Spleen (tissue), 11 donors: ENCODE results near the gene SERPINE1. TPM values are rescaled to one million over a fixed set of nuclear protein-coding genes. Genes with fewer than 3 reads are reported as not detected.

Experiments
- DNase-seq: peaks from one replicate; pipeline ENCODE4 v3.0.0-alpha.2; 2020
- H3K27ac ChIP-seq, 8 donors: fragments of 200-600 bp; sonication (generic) in 7 of 8; 1 replicate in 4 of 8; 2 replicates in 4 of 8; pipeline versions ENCODE4 v1.5.0 to v1.8.0; 2016 to 2021; ENCODE audit warnings: inconsistent platforms in 4 of 8, mild to moderate bottlenecking in 4 of 8, moderate library complexity in 1 of 8
- H3K27me3 ChIP-seq, 7 donors: fragments of 200-600 bp; sonication (generic) in 6 of 7; replicated peaks in 1 of 7; 1 replicate in 4 of 7; 2 replicates in 3 of 7; pipeline versions ENCODE4 v1.5.0 to v1.8.0; 2016 to 2021; ENCODE audit warnings: inconsistent platforms in 3 of 7, mild to moderate bottlenecking in 1 of 7
- H3K36me3 ChIP-seq, 6 donors: fragments of 200-600 bp; sonication (generic) in 5 of 6; 1 replicate in 4 of 6; 2 replicates in 2 of 6; pipeline versions ENCODE4 v1.5.0 to v1.8.0; 2016 to 2021; ENCODE audit warnings: inconsistent platforms in 2 of 6
- H3K4me1 ChIP-seq, 6 donors: fragments of 200-600 bp; sonication (generic) in 5 of 6; 1 replicate in 3 of 6; 2 replicates in 3 of 6; pipeline versions ENCODE4 v1.5.0 to v1.8.0; 2016 to 2021; ENCODE audit warnings: inconsistent platforms in 3 of 6
- H3K4me3 ChIP-seq, 8 donors: fragments of 200-600 bp; sonication (generic) in 7 of 8; 1 replicate in 4 of 8; 2 replicates in 4 of 8; pipeline versions ENCODE4 v1.5.0 to v1.8.0; 2016 to 2021; ENCODE audit warnings: inconsistent platforms in 4 of 8, mild to moderate bottlenecking in 4 of 8, moderate library complexity in 2 of 8
- H3K9me3 ChIP-seq, 8 donors: fragments of 200-600 bp; sonication (generic) in 7 of 8; 1 replicate in 4 of 8; 2 replicates in 4 of 8; pipeline versions ENCODE4 v1.5.0 to v1.8.0; 2016 to 2021; ENCODE audit warnings: inconsistent platforms in 4 of 8
- POLR2A ChIP-seq, 3 donors: fragments of 450-650 bp; IDR thresholded peaks; one replicate each; pipeline ENCODE4 v1.5.1; 2017; ENCODE audit warnings: antibody characterized with exemption in 3 of 3, mild to moderate bottlenecking in 1 of 3
- POLR2AphosphoS5 ChIP-seq, 3 donors: sonication (generic); formaldehyde crosslinking; IDR thresholded peaks; one replicate each; pipeline ENCODE4 v1.5.1; 2017; ENCODE audit warnings: antibody characterized with exemption in 3 of 3
- whole genome bisulfite sequencing, 5 donors: extraction: QIAGEN DNeasy Blood & Tissue Kit in 3 of 5; methylation state at CpG; one replicate each; pipeline versions ENCODE4 v1.1.5 to v1.1.7; 2013 to 2018; 5-methylcytosine and 5-hydroxymethylcytosine counted together
- intact Hi-C: fragments of 100-400 bp; cut with DNase I; formaldehyde crosslinking; loops from one replicate; pipeline ENCODE4 v1.15.0; 2023; ENCODE audit warnings: low total_unique reads
- microRNA-seq, 3 donors: library from miRNA; unstranded; fragments of <30 nt; microRNA quantifications; one replicate each; pipeline versions ENCODE4 to v1.1.0, GENCODE V29; 2019 to 2020
- polyA plus RNA-seq, 3 donors: library from polyadenylated mRNA; stranded (reverse); fragments of 200-250 nt; gene quantifications; one replicate each; pipeline ENCODE4 v1.2.1, GENCODE V29; 2013
- small RNA-seq, 4 donors: library from RNA; depleted of rRNA; stranded (forward); fragments of <200 nt; gene quantifications; one replicate each; pipeline ENCODE3, GENCODE V24; 2016
- total RNA-seq, 7 donors: library from RNA; depleted of rRNA in 3 of 7; stranded (reverse); fragments of >200 nt in 3 of 7; fragmentation: NEBNext Ultra II Directional in 4 of 7; extraction: Animal tissue kit (Norgen Biotek cat#: 25700) in 4 of 7; gene quantifications; one replicate each; pipeline versions ENCODE4 v1.1.0 to v1.2.1, GENCODE V29; 2016 to 2021
- TF ChIP-seq, protein P1 (sequence below), 11 experiments: fragments of 200-600 bp in 7 of 11; fragments of 450-650 bp in 4 of 11; sonication (generic) in 4 of 11; IDR thresholded peaks in 8 of 11; conservative IDR thresholded peaks in 3 of 11; 1 replicate in 7 of 11; 2 replicates in 4 of 11; pipeline versions ENCODE4 v1.4.0 to v1.8.0; 2016 to 2021; ENCODE audit warnings: antibody characterized with exemption in 11 of 11, inconsistent platforms in 4 of 11, mild to moderate bottlenecking in 1 of 11
- donor health status: healthy with polysubstance abuse.
- donor health status: DM: no; HTN: no; CAD: no; lungs with moderate emphysema.
- donor health status: DM: no; HTN: no; CAD: no.
- donor health status: Bipolar disorder and iron deficiency.
- donor health status: healthy.
- donor health status: DM: no; HTN: no; CAD: no.
- donor health status: DM: yes; HTN: yes; CAD: no.

The SERPINE1 gene
- total and polyA plus RNA-seq, 10 donors: 2.2 to 46.4 (median 4.7) TPM

DNA sequence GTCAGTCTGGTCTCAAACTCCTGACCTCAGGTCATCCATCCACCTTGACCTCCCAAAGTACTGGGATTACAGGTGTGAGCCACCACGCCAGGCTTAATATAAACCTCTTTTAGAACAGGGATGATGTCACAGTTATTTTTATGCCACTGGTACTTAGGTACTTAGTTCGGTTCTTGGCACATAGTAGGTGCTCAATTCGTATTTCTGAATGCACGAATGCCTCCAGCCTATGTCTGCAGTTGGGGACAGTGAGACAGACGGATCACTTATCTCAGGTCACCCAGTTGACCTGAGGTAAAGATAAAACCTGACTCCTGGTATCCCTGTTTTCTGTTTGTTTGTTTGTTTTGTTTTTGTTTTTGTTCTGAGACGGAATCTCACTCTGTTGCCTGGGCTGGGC is 59.3 kb downstream of the SERPINE1 start:
- Histone ChIP-seq H3K4me1 (no peaks in the 10 kb centered on the region), H3K4me3 (no peak overlapping the region), H3K27ac (no peak overlapping the region), H3K9me3 (no peaks in the 10 kb centered on the region), H3K27me3 (peaks cover 0 to 58% (median 10%) of the 10 kb centered on the region in 7 donors), H3K36me3 (no peaks in the 10 kb centered on the region)
- intact Hi-C loops: no loop called here
- no peak for DNase-seq
- TF ChIP-seq, protein P1, sequence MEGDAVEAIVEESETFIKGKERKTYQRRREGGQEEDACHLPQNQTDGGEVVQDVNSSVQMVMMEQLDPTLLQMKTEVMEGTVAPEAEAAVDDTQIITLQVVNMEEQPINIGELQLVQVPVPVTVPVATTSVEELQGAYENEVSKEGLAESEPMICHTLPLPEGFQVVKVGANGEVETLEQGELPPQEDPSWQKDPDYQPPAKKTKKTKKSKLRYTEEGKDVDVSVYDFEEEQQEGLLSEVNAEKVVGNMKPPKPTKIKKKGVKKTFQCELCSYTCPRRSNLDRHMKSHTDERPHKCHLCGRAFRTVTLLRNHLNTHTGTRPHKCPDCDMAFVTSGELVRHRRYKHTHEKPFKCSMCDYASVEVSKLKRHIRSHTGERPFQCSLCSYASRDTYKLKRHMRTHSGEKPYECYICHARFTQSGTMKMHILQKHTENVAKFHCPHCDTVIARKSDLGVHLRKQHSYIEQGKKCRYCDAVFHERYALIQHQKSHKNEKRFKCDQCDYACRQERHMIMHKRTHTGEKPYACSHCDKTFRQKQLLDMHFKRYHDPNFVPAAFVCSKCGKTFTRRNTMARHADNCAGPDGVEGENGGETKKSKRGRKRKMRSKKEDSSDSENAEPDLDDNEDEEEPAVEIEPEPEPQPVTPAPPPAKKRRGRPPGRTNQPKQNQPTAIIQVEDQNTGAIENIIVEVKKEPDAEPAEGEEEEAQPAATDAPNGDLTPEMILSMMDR (IDR thresholded peaks at IDR 0.05 in 8 of 11, conservative IDR thresholded peaks at IDR 0.05 in 3 of 11): no peak
- TF ChIP-seq POLR2A (IDR thresholded peaks at IDR 0.05) (no peak), POLR2AphosphoS5 (IDR thresholded peaks at IDR 0.05) (no peak)
- WGBS, 5 donors: 70 to 83% (median 72%) methylated on average over 6 of the region's 6 CpGs

DNA sequence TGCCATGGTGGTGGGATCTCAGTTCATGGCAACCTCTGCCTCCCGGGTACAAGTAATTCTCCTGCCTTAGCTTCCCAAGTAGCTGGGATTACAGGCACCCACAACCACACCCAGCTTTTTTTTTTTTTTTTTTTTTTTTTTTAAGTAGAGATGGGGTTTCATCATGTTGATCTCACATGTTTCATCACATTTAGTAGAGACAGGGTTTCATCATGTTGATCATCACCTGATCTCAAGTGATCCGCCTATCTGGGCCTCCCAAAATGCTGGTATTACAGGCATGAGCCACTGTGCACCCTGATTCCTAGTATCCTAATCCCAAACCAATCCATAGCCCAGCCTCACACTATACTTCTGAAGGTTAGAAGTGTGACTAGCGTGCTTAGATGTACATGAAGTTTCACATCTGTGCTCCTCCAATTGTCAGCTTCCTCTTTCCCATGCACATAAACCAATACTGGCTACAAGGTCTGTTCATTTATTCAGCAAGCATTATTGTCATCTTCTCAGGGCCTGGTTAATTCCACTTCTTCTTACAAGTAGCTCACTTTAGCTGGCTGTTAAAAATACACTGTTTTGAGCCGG is 60.0 kb downstream of the SERPINE1 start:
- Histone ChIP-seq H3K27me3 (peaks cover 0 to 50% (median 4%) of the 10 kb centered on the region in 7 donors), H3K9me3 (no peaks in the 10 kb centered on the region), H3K36me3 (no peaks in the 10 kb centered on the region), H3K27ac (no peak overlapping the region), H3K4me1 (no peaks in the 10 kb centered on the region), H3K4me3 (no peak overlapping the region)
- 66 to 79% (median 72%) methylated on average over 4 of the region's 4 CpGs for WGBS, 5 donors
- DNase-seq: no peak
- TF ChIP-seq, protein P1 (IDR thresholded peaks at IDR 0.05 in 8 of 11, conservative IDR thresholded peaks at IDR 0.05 in 3 of 11): no peak
- TF ChIP-seq POLR2A (IDR thresholded peaks at IDR 0.05) (no peak), POLR2AphosphoS5 (IDR thresholded peaks at IDR 0.05) (no peak)
- intact Hi-C loops: no loop called here

Small RNA genes within 50 kb of the gene (microRNA-seq; reads per million reads assigned to microRNA genes)
- gene MIR4653: 0 to 0.28 (median 0) reads per million in 3 donors

Small RNA genes within 50 kb of the gene (small RNA-seq; reads per million reads assigned to genes)
- gene MIR4653: 0 reads per million in 4 donors

Other genes starting within 250 kb of the SERPINE1 start
- 1 to 10 TPM; 1.3 to 5.6 (median 2.8) TPM for gene UFSP1, start 237.4 kb upstream of the SERPINE1 start, total RNA-seq
- 1 to 10 TPM; 4.2 to 6.9 (median 5.1) TPM for gene UFSP1, start 237.4 kb upstream of the SERPINE1 start, polyA plus RNA-seq
- 10 to 100 TPM in 1 of 7 donors, 1 to 10 TPM in 6; 2.1 to 10.8 (median 4.4) TPM for gene ACHE, start 231.2 kb upstream of the SERPINE1 start, total RNA-seq
- gene ACHE, start 231.2 kb upstream of the SERPINE1 start, polyA plus RNA-seq: 1 to 10 TPM; 2.0 to 3.7 (median 3.1) TPM
- gene MUC3A, start 177.6 kb upstream of the SERPINE1 start, total RNA-seq: under 1 TPM; 0.07 to 0.73 (median 0.30) TPM
- gene MUC3A, start 177.6 kb upstream of the SERPINE1 start, polyA plus RNA-seq: under 1 TPM; 0.17 to 0.29 (median 0.27) TPM
- under 1 TPM in 5 of 7 donors, not detected in 2; 0.07 to 0.89 (median 0.57) TPM for gene MUC12, start 157.5 kb upstream of the SERPINE1 start, total RNA-seq
- 1 to 10 TPM in 2 of 3 donors, under 1 TPM in 1; 0.90 to 1.7 (median 1.3) TPM for gene MUC12, start 157.5 kb upstream of the SERPINE1 start, polyA plus RNA-seq
- gene MUC17, start 107.0 kb upstream of the SERPINE1 start, total RNA-seq: not detected
- gene MUC17, start 107.0 kb upstream of the SERPINE1 start, polyA plus RNA-seq: not detected
- gene TRIM56, start 41.6 kb upstream of the SERPINE1 start, total RNA-seq: 10 to 100 TPM; 34.9 to 82.2 (median 52.2) TPM
- gene TRIM56, start 41.6 kb upstream of the SERPINE1 start, polyA plus RNA-seq: 10 to 100 TPM in 1 of 3 donors, 1 to 10 TPM in 2; 5.0 to 16.0 (median 6.3) TPM
- gene AP1S1, start 27.4 kb downstream of the SERPINE1 start, total RNA-seq: 10 to 100 TPM; 20.8 to 49.5 (median 30.4) TPM
- gene AP1S1, start 27.4 kb downstream of the SERPINE1 start, polyA plus RNA-seq: 10 to 100 TPM; 15.4 to 45.0 (median 31.8) TPM
- gene VGF, start 38.5 kb downstream of the SERPINE1 start, total RNA-seq: under 1 TPM in 2 of 7 donors, not detected in 5; 0.19 to 0.21 TPM
- gene VGF, start 38.5 kb downstream of the SERPINE1 start, polyA plus RNA-seq: under 1 TPM in 2 of 3 donors, not detected in 1; 0.06 to 0.09 TPM
- not detected for gene NAT16, start 53.2 kb downstream of the SERPINE1 start, total RNA-seq
- gene NAT16, start 53.2 kb downstream of the SERPINE1 start, polyA plus RNA-seq: not detected
- gene MOGAT3, start 73.9 kb downstream of the SERPINE1 start, total RNA-seq: not detected
- gene MOGAT3, start 73.9 kb downstream of the SERPINE1 start, polyA plus RNA-seq: not detected
- gene PLOD3, start 90.5 kb downstream of the SERPINE1 start, total RNA-seq: 10 to 100 TPM; 36.4 to 72.5 (median 59.5) TPM
- 10 to 100 TPM; 20.4 to 42.4 (median 25.4) TPM for gene PLOD3, start 90.5 kb downstream of the SERPINE1 start, polyA plus RNA-seq
- gene ZNHIT1, start 91.1 kb downstream of the SERPINE1 start, total RNA-seq: 10 to 100 TPM; 47.3 to 69.3 (median 60.4) TPM
- gene ZNHIT1, start 91.1 kb downstream of the SERPINE1 start, polyA plus RNA-seq: 100 to 1,000 TPM in 2 of 3 donors, 10 to 100 TPM in 1; 86.3 to 127 (median 103) TPM
- gene CLDN15, start 110.7 kb downstream of the SERPINE1 start, total RNA-seq: 10 to 100 TPM; 16.7 to 49.2 (median 24.2) TPM
- gene CLDN15, start 110.7 kb downstream of the SERPINE1 start, polyA plus RNA-seq: 10 to 100 TPM; 11.1 to 26.4 (median 14.5) TPM
- gene FIS1, start 118.0 kb downstream of the SERPINE1 start, total RNA-seq: 100 to 1,000 TPM; 130 to 234 (median 179) TPM
- 100 to 1,000 TPM; 131 to 250 (median 179) TPM for gene FIS1, start 118.0 kb downstream of the SERPINE1 start, polyA plus RNA-seq
- 1 to 10 TPM; 5.5 to 7.2 (median 6.5) TPM for gene IFT22, start 194.7 kb downstream of the SERPINE1 start, total RNA-seq
- 10 to 100 TPM in 1 of 3 donors, 1 to 10 TPM in 2; 7.8 to 11.0 (median 8.0) TPM for gene IFT22, start 194.7 kb downstream of the SERPINE1 start, polyA plus RNA-seq
- gene COL26A1, start 235.8 kb downstream of the SERPINE1 start, total RNA-seq: under 1 TPM in 3 of 7 donors, not detected in 4; 0.15 to 0.23 (median 0.19) TPM
- under 1 TPM; 0.22 to 0.32 (median 0.29) TPM for gene COL26A1, start 235.8 kb downstream of the SERPINE1 start, polyA plus RNA-seq